HG03342 (cell line): Measurements from ENCODE around the gene KATNB1.
"Not testable (repeated sequence)": the region's sequence is repeated elsewhere in the genome, so short reads cannot be mapped to it uniquely, and the experiment has no call there.

ENCODE experiments used
- ATAC-seq: cut with Tn5 transposase; IDR thresholded peaks from one replicate; pipeline ENCODE4 v1.9.1; 2021; ENCODE audit warnings: mild to moderate bottlenecking, moderate library complexity; ENCODE audit not compliant: unreplicated experiment

Gene KATNB1

GRCh38 chr16:57742543-57742942, 7.0 kb downstream of the KATNB1 start:
- ATAC-seq, result no peak

GRCh38 chr16:57743458-57743857, 7.9 kb downstream of the KATNB1 start:
- no peak for ATAC-seq

- no peak for ATAC-seq
These were observed 8.5 kb downstream of the KATNB1 start for GRCh38 chr16:57743886-57744641.

- no peak for ATAC-seq
These were observed 9.0 kb downstream of the KATNB1 start for GRCh38 chr16:57744642-57744903.

GRCh38 chr16:57745768-57746167, 10.2 kb downstream of the KATNB1 start:
- no peak for ATAC-seq

- not testable (repeated sequence) for ATAC-seq
These were observed 10.7 kb downstream of the KATNB1 start for GRCh38 chr16:57746316-57746715.

- no peak for ATAC-seq
These were observed 11.5 kb downstream of the KATNB1 start for GRCh38 chr16:57747091-57747490.

- no peak for ATAC-seq
These were observed 11.9 kb downstream of the KATNB1 start for GRCh38 chr16:57747496-57747895.

- no peak for ATAC-seq
These were observed 12.4 kb downstream of the KATNB1 start for GRCh38 chr16:57747996-57748395.

- no peak for ATAC-seq
These were observed 13.0 kb downstream of the KATNB1 start for GRCh38 chr16:57748596-57748995.

GRCh38 chr16:57749101-57749692, 13.6 kb downstream of the KATNB1 start:
- no peak for ATAC-seq

GRCh38 chr16:57749856-57750452, 14.4 kb downstream of the KATNB1 start:
- no peak for ATAC-seq

GRCh38 chr16:57750796-57751538, 15.4 kb downstream of the KATNB1 start:
- no peak for ATAC-seq

- no peak for ATAC-seq
These were observed 16.1 kb downstream of the KATNB1 start for GRCh38 chr16:57751539-57752202.

- no peak for ATAC-seq
These were observed 16.6 kb downstream of the KATNB1 start for GRCh38 chr16:57752203-57752580.

- ATAC-seq, result no peak
These were observed 17.2 kb downstream of the KATNB1 start for GRCh38 chr16:57752581-57753447.

- no peak for ATAC-seq
These were observed 18.1 kb downstream of the KATNB1 start for GRCh38 chr16:57753448-57754353.

- ATAC-seq, result no peak
These were observed 18.9 kb downstream of the KATNB1 start for GRCh38 chr16:57754354-57755060.
